ENCODE measurements around the gene KCNIP4.

The KCNIP4 gene

GRCh38 chr4:21452931-21453330, 495.6 kb downstream of the KCNIP4 start:
- Mint-ChIP-seq H3K36me3 (ENCODE audit: low read depth) (no peaks in the 10 kb centered on the region), H3K4me3 (no peak overlapping the region), H3K27me3 (no peaks in the 10 kb centered on the region), H3K27ac (no peak overlapping the region), H3K9me3 (peaks cover 6% of the 10 kb centered on the region), H3K4me1 (ENCODE audit: low read depth) (no peaks in the 10 kb centered on the region)

DNA sequence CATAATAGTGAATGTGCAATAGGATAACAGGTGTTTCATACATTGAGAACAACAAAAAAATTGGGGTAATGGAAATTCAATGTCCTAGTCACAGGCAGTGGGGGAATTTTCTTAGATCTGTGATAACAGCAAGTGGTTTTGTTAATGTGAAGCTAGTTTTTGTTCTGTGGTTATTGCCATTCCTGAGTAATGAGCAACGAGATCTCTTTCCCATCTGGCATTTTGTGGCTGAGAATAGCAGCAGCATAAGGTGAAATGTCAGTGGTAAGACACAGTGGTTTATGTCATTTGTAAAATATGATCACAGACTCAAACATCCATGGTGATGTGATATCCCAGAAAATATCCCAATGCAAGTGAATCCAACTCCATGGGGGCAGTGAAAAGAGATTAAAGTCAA, 497.5 kb downstream of the KCNIP4 start:
- Mint-ChIP-seq H3K36me3 (ENCODE audit: low read depth) (no peaks in the 10 kb centered on the region), H3K27ac (no peak overlapping the region), H3K9me3 (no peaks in the 10 kb centered on the region), H3K27me3 (no peaks in the 10 kb centered on the region), H3K4me3 (no peak overlapping the region), H3K4me1 (ENCODE audit: low read depth) (no peaks in the 10 kb centered on the region)

DNA sequence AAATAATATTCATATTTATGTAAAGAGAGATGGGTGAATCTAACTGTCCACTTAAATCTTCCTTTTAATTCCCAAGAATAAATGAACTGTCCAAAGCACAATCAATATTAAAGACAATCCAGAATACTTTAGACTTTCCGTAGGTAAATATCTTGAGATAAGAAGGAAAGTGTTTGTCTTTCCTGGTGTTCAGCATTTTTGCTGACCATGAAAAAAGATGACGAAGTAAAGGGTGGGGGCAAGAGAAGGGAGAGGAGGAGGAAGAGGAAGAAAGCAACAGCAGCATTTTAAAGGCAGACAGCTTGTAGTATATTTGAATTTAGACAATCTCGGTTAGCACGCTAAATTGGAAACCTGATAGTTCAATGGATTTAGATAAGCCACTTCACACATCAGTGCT, 498.2 kb downstream of the KCNIP4 start:
- Mint-ChIP-seq H3K9me3 (no peaks in the 10 kb centered on the region), H3K36me3 (ENCODE audit: low read depth) (no peaks in the 10 kb centered on the region), H3K27ac (no peak overlapping the region), H3K4me1 (ENCODE audit: low read depth) (no peaks in the 10 kb centered on the region), H3K27me3 (no peaks in the 10 kb centered on the region), H3K4me3 (no peak overlapping the region)

DNA sequence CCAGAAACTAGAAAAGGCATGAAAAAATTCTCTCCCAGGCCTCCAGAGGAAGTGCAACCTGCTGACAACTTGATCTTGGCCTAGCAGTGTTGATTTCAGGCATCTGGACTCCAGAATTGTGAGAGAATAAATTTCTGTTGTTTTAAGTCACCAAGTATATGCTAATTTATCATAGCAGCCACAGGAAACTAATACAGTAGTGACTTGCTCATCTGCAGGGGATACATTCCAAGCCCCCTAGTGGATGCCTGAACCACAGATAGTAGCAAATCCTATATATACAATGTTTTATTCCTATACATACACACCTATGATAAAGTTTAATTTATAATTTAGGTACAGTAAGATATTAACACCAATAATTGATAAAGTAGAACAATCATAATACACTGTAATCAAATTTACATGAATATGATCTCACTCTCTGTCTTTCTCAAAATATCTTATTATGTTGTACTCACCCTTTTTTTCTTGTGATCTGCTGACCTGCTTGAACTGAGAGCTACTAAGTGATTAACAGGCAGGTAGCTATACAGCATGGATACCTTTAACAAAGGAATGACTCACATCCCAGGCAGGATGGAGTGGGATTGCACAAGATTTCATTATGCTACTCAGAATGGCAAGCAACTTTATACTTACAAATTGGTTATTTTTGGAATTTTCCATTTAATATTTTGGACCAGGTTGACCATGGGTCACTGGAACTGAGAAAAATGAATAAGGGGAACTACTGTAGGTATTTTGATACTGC, 501.1 kb downstream of the KCNIP4 start:
- Mint-ChIP-seq H3K27me3 (no peaks in the 10 kb centered on the region), H3K27ac (no peak overlapping the region), H3K4me3 (no peak overlapping the region), H3K4me1 (ENCODE audit: low read depth) (no peaks in the 10 kb centered on the region), H3K36me3 (ENCODE audit: low read depth) (no peaks in the 10 kb centered on the region), H3K9me3 (peaks cover 6% of the 10 kb centered on the region)

DNA sequence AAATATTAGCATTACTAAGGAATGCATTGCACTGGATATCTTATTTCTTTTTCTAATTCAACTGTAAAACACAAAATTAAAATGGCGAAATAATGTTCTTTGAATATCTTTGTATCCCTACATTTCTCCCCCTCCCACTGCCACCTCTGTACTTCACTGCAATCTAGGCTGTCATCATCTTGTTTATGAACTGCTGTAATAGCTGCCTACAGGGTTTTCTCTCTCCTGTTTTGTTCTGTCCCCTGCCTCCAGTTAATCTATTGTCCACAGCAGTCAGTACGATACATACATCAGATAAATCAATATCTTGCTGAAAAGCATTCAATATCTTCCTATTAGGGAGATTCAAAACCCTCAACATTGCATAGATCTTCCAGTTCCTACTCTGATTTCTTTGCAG, 528.4 kb downstream of the KCNIP4 start:
- H3K27me3 Mint-ChIP-seq, result no peaks in the 10 kb centered on the region
- no peaks in the 10 kb centered on the region for H3K36me3 Mint-ChIP-seq (ENCODE audit: low read depth)
- no peak overlapping the region for H3K27ac Mint-ChIP-seq
- no peaks in the 10 kb centered on the region for H3K4me1 Mint-ChIP-seq (ENCODE audit: low read depth)
- no peaks in the 10 kb centered on the region for H3K9me3 Mint-ChIP-seq
- no peak overlapping the region for H3K4me3 Mint-ChIP-seq

GRCh38 chr4:21415728-21416127, 532.8 kb downstream of the KCNIP4 start:
- Mint-ChIP-seq H3K27me3 (no peaks in the 10 kb centered on the region), H3K9me3 (peaks cover 3% of the 10 kb centered on the region), H3K27ac (no peak overlapping the region), H3K36me3 (ENCODE audit: low read depth) (no peaks in the 10 kb centered on the region), H3K4me1 (ENCODE audit: low read depth) (no peaks in the 10 kb centered on the region), H3K4me3 (no peak overlapping the region)

- peaks cover 9% of the 10 kb centered on the region for H3K9me3 Mint-ChIP-seq
Measured at GRCh38 chr4:21413807-21414370, 534.7 kb downstream of the KCNIP4 start.

GRCh38 chr4:21411086-21411485, 537.5 kb downstream of the KCNIP4 start:
- no peak overlapping the region for H3K27ac Mint-ChIP-seq
- no peaks in the 10 kb centered on the region for H3K27me3 Mint-ChIP-seq
- peaks cover 9% of the 10 kb centered on the region for H3K9me3 Mint-ChIP-seq
- no peak overlapping the region for H3K4me3 Mint-ChIP-seq
- H3K4me1 Mint-ChIP-seq (ENCODE audit: low read depth), result no peaks in the 10 kb centered on the region
- no peaks in the 10 kb centered on the region for H3K36me3 Mint-ChIP-seq (ENCODE audit: low read depth)

More at GRCh38 chr4:21413807-21414370, 534.7 kb downstream of the KCNIP4 start:
- H3K27me3 Mint-ChIP-seq, result no peaks in the 10 kb centered on the region
- H3K4me1 Mint-ChIP-seq (ENCODE audit: low read depth), result no peaks in the 10 kb centered on the region
- no peaks in the 10 kb centered on the region for H3K36me3 Mint-ChIP-seq (ENCODE audit: low read depth)
- H3K27ac Mint-ChIP-seq, result no peak overlapping the region
- H3K4me3 Mint-ChIP-seq, result no peak overlapping the region

- Mint-ChIP-seq H3K4me1 (ENCODE audit: low read depth) (no peaks in the 10 kb centered on the region), H3K9me3 (peaks cover 9% of the 10 kb centered on the region), H3K4me3 (no peak overlapping the region), H3K27ac (no peak overlapping the region), H3K36me3 (ENCODE audit: low read depth) (no peaks in the 10 kb centered on the region), H3K27me3 (no peaks in the 10 kb centered on the region)
Measured at GRCh38 chr4:21410372-21410771, 538.2 kb downstream of the KCNIP4 start.

GRCh38 chr4:21387683-21388082, 560.9 kb downstream of the KCNIP4 start:
- peaks cover 12% of the 10 kb centered on the region for H3K9me3 Mint-ChIP-seq
- H3K27ac Mint-ChIP-seq, result no peak overlapping the region
- peaks cover 3% of the 10 kb centered on the region for H3K27me3 Mint-ChIP-seq
- no peaks in the 10 kb centered on the region for H3K4me1 Mint-ChIP-seq (ENCODE audit: low read depth)
- no peak overlapping the region for H3K4me3 Mint-ChIP-seq
- no peaks in the 10 kb centered on the region for H3K36me3 Mint-ChIP-seq (ENCODE audit: low read depth)

DNA sequence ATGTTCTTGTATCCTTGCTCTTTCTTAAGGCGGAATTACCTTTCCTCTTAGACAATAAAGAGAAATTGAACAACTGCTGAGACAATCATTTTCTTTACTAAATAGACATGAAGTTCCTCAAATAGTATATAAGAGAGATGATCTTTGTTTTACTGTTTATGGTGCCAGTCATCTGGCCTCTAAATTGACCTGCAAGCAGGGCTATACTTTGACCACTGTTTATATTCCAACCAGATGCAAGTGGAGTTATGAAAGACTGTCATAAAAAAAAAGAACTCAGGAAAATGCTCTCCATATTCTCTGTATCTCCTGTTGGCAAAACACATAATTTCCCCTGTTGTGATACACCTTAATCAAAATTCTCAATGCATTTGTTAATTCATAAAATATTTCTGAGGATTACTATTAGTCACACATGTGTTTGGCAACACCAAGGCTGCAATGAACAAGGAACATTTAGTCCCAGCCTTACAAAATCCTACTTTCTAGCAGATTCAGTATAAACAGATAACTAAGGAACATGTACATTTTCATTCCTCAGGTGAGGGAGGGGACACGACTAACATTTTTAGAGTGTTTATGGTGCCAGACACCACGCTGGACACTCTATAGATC, 562.3 kb downstream of the KCNIP4 start:
- Mint-ChIP-seq H3K4me3 (no peak overlapping the region), H3K9me3 (peaks cover 8% of the 10 kb centered on the region), H3K36me3 (ENCODE audit: low read depth) (no peaks in the 10 kb centered on the region), H3K4me1 (ENCODE audit: low read depth) (no peaks in the 10 kb centered on the region), H3K27me3 (peaks cover under 1% of the 10 kb centered on the region), H3K27ac (no peak overlapping the region)

- no peak overlapping the region for H3K27ac Mint-ChIP-seq
- no peaks in the 10 kb centered on the region for H3K4me1 Mint-ChIP-seq (ENCODE audit: low read depth)
- peaks cover 6% of the 10 kb centered on the region for H3K9me3 Mint-ChIP-seq
- no peaks in the 10 kb centered on the region for H3K36me3 Mint-ChIP-seq (ENCODE audit: low read depth)
- H3K4me3 Mint-ChIP-seq, result no peak overlapping the region
- no peaks in the 10 kb centered on the region for H3K27me3 Mint-ChIP-seq
Measured at GRCh38 chr4:21385706-21386105, 562.9 kb downstream of the KCNIP4 start.

- H3K4me1 Mint-ChIP-seq (ENCODE audit: low read depth), result no peaks in the 10 kb centered on the region
- H3K9me3 Mint-ChIP-seq, result peaks cover 5% of the 10 kb centered on the region
- H3K27me3 Mint-ChIP-seq, result no peaks in the 10 kb centered on the region
- no peaks in the 10 kb centered on the region for H3K36me3 Mint-ChIP-seq (ENCODE audit: low read depth)
- H3K27ac Mint-ChIP-seq, result no peak overlapping the region
- no peak overlapping the region for H3K4me3 Mint-ChIP-seq
Measured at GRCh38 chr4:21384609-21385008, 564.0 kb downstream of the KCNIP4 start.

DNA sequence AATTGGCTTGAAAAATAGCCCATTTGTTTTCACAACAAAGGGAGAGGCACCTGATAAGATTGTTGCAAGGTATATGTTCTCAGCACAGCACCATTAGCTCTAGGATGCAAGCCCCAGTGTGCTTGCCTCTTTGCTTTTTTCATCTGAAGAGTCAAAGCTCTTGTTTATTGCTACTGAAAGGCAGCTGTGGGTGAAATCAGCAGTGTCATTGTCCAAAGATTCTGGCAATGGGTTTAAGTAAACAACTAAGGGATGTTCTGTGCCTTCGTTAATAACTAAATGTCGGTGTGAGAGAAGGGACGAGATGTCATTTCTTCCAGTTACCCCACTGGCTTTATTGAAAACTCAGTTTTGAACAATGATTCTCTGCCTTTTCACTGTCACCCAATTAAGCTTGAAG, 567.7 kb downstream of the KCNIP4 start:
- no peaks in the 10 kb centered on the region for H3K27me3 Mint-ChIP-seq
- no peak overlapping the region for H3K4me3 Mint-ChIP-seq
- H3K9me3 Mint-ChIP-seq, result peaks cover 11% of the 10 kb centered on the region
- no peaks in the 10 kb centered on the region for H3K4me1 Mint-ChIP-seq (ENCODE audit: low read depth)
- H3K27ac Mint-ChIP-seq, result no peak overlapping the region
- H3K36me3 Mint-ChIP-seq (ENCODE audit: low read depth), result no peaks in the 10 kb centered on the region

GRCh38 chr4:21377046-21377445, 571.5 kb downstream of the KCNIP4 start:
- no peaks in the 10 kb centered on the region for H3K36me3 Mint-ChIP-seq (ENCODE audit: low read depth)
- H3K27ac Mint-ChIP-seq, result no peak overlapping the region
- no peak overlapping the region for H3K4me3 Mint-ChIP-seq
- no peaks in the 10 kb centered on the region for H3K4me1 Mint-ChIP-seq (ENCODE audit: low read depth)
- H3K27me3 Mint-ChIP-seq, result no peaks in the 10 kb centered on the region
- H3K9me3 Mint-ChIP-seq, result peaks cover 16% of the 10 kb centered on the region
